H9 (cell line): ENCODE results near the gene RBMS3. TPM values are rescaled to one million over a fixed set of nuclear protein-coding genes. Genes with fewer than 3 reads are reported as not detected.
A peak's percentile ranks its signal among the peaks of the same experiment; 100 is the strongest.

Source experiments
- DNase-seq: peaks from one replicate; pipeline ENCODE4 v3.0.0-alpha.2; 2017
- H2AFZ ChIP-seq: one replicate; pipeline ENCODE4 v1.6.1; 2013; ENCODE audit warnings: mild to moderate bottlenecking, low read length, control low read depth, moderate library complexity
- H2AK5ac ChIP-seq: 2 replicates; pipeline ENCODE4 v1.6.1; 2013; ENCODE audit warnings: low read length, control low read depth, mixed read lengths; ENCODE audit not compliant: insufficient read length
- H2BK120ac ChIP-seq: one replicate; pipeline ENCODE4 v1.6.1; 2013; ENCODE audit warnings: low read depth, mild to moderate bottlenecking, low read length, control low read depth, inconsistent platforms; ENCODE audit not compliant: poor library complexity, severe bottlenecking
- H2BK12ac ChIP-seq: 2 replicates; pipeline ENCODE4 v1.6.1; 2013; ENCODE audit warnings: low read length, control low read depth, mixed read lengths, low read depth; ENCODE audit not compliant: insufficient read length
- H2BK15ac ChIP-seq: 2 replicates; pipeline ENCODE4 v1.6.1; 2013; ENCODE audit warnings: low read depth, low read length, control low read depth
- H2BK20ac ChIP-seq: one replicate; pipeline ENCODE4 v1.6.1; 2013; ENCODE audit warnings: low read depth, mild to moderate bottlenecking, low read length, control low read depth, inconsistent platforms; ENCODE audit not compliant: poor library complexity, severe bottlenecking
- H2BK5ac ChIP-seq: 2 replicates; pipeline ENCODE4 v1.6.1; 2013; ENCODE audit warnings: low read length, control low read depth, mixed read lengths; ENCODE audit not compliant: insufficient read length
- H3K14ac ChIP-seq: 2 replicates; pipeline ENCODE4 v1.6.1; 2013; ENCODE audit warnings: low read length, control low read depth; ENCODE audit not compliant: insufficient read depth
- H3K18ac ChIP-seq: 2 replicates; pipeline ENCODE4 v1.6.1; 2013; ENCODE audit warnings: low read depth, mild to moderate bottlenecking, mixed read lengths, low read length, control low read depth; ENCODE audit not compliant: insufficient read length
- H3K23ac ChIP-seq: 2 replicates; pipeline ENCODE4 v1.6.1; 2013; ENCODE audit warnings: low read length, control low read depth, mixed read lengths, low read depth; ENCODE audit not compliant: insufficient read length
- H3K23me2 ChIP-seq: 2 replicates; pipeline ENCODE4 v1.6.1; 2013; ENCODE audit warnings: low read depth, mild to moderate bottlenecking, mixed read lengths, low read length, control low read depth; ENCODE audit not compliant: insufficient read length, poor library complexity, severe bottlenecking
- H3K27ac ChIP-seq: 2 replicates; pipeline ENCODE4 v1.5.1; 2013; ENCODE audit warnings: low read length, control low read depth, mixed read lengths, low read depth; ENCODE audit not compliant: insufficient read length
- H3K27me3 ChIP-seq: 2 replicates; pipeline ENCODE4 v1.6.1; 2013; ENCODE audit warnings: low read length, control low read depth, inconsistent platforms; ENCODE audit not compliant: insufficient read depth
- H3K4ac ChIP-seq: 2 replicates; pipeline ENCODE4 v1.6.1; 2013; ENCODE audit warnings: low read depth, mild to moderate bottlenecking, control low read depth, inconsistent platforms, low read length, moderate library complexity
- H3K4me1 ChIP-seq: 2 replicates; pipeline ENCODE4 v1.6.1; 2013; ENCODE audit warnings: low read length, control low read depth, inconsistent platforms; ENCODE audit not compliant: insufficient read depth
- H3K4me2 ChIP-seq: 2 replicates; pipeline ENCODE4 v1.6.1; 2013; ENCODE audit warnings: low read length, control low read depth, mixed read lengths; ENCODE audit not compliant: insufficient read length, insufficient read depth
- H3K56ac ChIP-seq: 2 replicates; pipeline ENCODE4 v1.6.1; 2013; ENCODE audit warnings: low read depth, mild to moderate bottlenecking, mixed read lengths, low read length, control low read depth; ENCODE audit not compliant: insufficient read length
- H3K79me1 ChIP-seq: 2 replicates; pipeline ENCODE4 v1.6.1; 2013; ENCODE audit warnings: low read depth, mild to moderate bottlenecking, moderate library complexity, low read length, control low read depth, inconsistent platforms; ENCODE audit not compliant: insufficient read depth, poor library complexity, severe bottlenecking
- H3K79me2 ChIP-seq: 2 replicates; pipeline ENCODE4 v1.6.1; 2013; ENCODE audit warnings: low read length, control low read depth, inconsistent platforms; ENCODE audit not compliant: insufficient read depth
- H3K9ac ChIP-seq: 2 replicates; pipeline ENCODE4 v1.6.1; 2013; ENCODE audit warnings: low read length, control low read depth, mixed read lengths; ENCODE audit not compliant: insufficient read length; ENCODE audit errors: extremely low read depth
- H3K9me3 ChIP-seq: one replicate; pipeline ENCODE4 v1.6.1; 2013; ENCODE audit warnings: low read depth, low read length, inconsistent platforms; ENCODE audit not compliant: control insufficient read depth
- H3T11ph ChIP-seq: one replicate; pipeline ENCODE4 v1.6.1; 2013; ENCODE audit warnings: mild to moderate bottlenecking, low read length, control low read depth, inconsistent platforms
- H4K20me1 ChIP-seq: one replicate; pipeline ENCODE4 v1.6.1; 2013; ENCODE audit not compliant: control insufficient read depth, insufficient read length, insufficient read depth
- H4K5ac ChIP-seq: 2 replicates; pipeline ENCODE4 v1.6.1; 2013; ENCODE audit warnings: low read depth, mild to moderate bottlenecking, mixed read lengths, low read length, control low read depth; ENCODE audit not compliant: insufficient read length
- H4K8ac ChIP-seq: replicated peaks from 2 replicates; pipeline ENCODE4 v1.6.1; 2013; ENCODE audit warnings: low read length, control low read depth, mixed read lengths, low read depth; ENCODE audit not compliant: insufficient read length
- H4K91ac ChIP-seq: 2 replicates; pipeline ENCODE4 v1.6.1; 2013; ENCODE audit warnings: low read depth, mild to moderate bottlenecking, moderate library complexity, mixed read lengths, low read length, control low read depth; ENCODE audit not compliant: insufficient read length
- H3K27ac Mint-ChIP-seq, 3 experiments: 2 replicates in 2 of 3; 3 replicates in 1 of 3; pipeline ENCODE4 v1.8.0; 2020 to 2021; ENCODE audit warnings: mixed read lengths in 3 of 3, mild to moderate bottlenecking in 1 of 3, moderate library complexity in 1 of 3
- H3K27me3 Mint-ChIP-seq: 2 replicates; pipeline ENCODE4 v1.8.0; 2021; ENCODE audit warnings: low read depth, mild to moderate bottlenecking, moderate library complexity, mixed read lengths
- H3K36me3 Mint-ChIP-seq, 3 experiments: 2 replicates in 2 of 3; 3 replicates in 1 of 3; pipeline ENCODE4 v1.8.0; 2020 to 2021; ENCODE audit warnings: low read depth in 3 of 3, mixed read lengths in 3 of 3; ENCODE audit not compliant: insufficient read depth in 1 of 3
- H3K4me1 Mint-ChIP-seq, 2 experiments: 2 replicates each; pipeline ENCODE4 v1.8.0; 2020; ENCODE audit warnings: mixed read lengths in 2 of 2
- H3K4me3 Mint-ChIP-seq, 2 experiments: 2 replicates in 1 of 2; 3 replicates in 1 of 2; pipeline ENCODE4 v1.8.0; 2020 to 2021; ENCODE audit warnings: mild to moderate bottlenecking in 2 of 2, mixed read lengths in 2 of 2, moderate library complexity in 1 of 2
- H3K9me3 Mint-ChIP-seq, 2 experiments: 2 replicates in 1 of 2; 3 replicates in 1 of 2; pipeline ENCODE4 v1.8.0; 2020; ENCODE audit warnings: mild to moderate bottlenecking in 2 of 2, mixed read lengths in 2 of 2, moderate library complexity in 1 of 2
- WGBS: extraction: QIAGEN DNeasy Blood & Tissue Kit; methylation state at CpG from one replicate; pipeline ENCODE4 v1.1.7; 2013; ENCODE audit warnings: missing lambda C conversion rate, low lambda C conversion rate, mixed read lengths; ENCODE audit not compliant: insufficient read length; ENCODE audit errors: extremely low coverage; 5-methylcytosine and 5-hydroxymethylcytosine counted together
- total RNA-seq: library from RNA; stranded (reverse); gene quantifications from 2 replicates; pipeline ENCODE4 v1.2.1, GENCODE V29; 2021
- TF ChIP-seq, protein P1 (sequence below): fragments of 200-600 bp; sonication (generic); conservative IDR thresholded peaks from 3 replicates; pipeline ENCODE4 v1.8.0; 2021; ENCODE audit warnings: antibody characterized with exemption, mild to moderate bottlenecking

RBMS3 gene
- total RNA-seq, 1 experiment from 2014 or later: 8.1 TPM

DNA sequence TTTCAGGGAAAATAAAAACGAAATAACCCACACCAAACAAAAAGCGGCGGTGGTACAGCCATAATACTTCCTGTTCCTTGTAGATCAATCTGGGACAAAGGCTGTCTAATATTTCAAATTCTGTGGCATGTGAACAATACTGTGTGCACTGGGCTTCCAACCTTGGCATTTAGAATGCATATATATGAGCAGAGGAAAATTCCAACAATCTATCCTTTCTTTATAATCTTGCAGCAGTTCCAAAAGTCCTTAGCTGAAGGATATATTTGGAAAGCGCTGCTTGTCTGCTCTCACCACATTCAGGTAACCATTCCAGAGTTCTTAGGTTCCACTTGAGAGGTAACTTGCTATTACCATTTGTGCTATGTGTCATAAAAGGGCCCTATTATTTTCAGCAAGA, 231.8 kb downstream of the RBMS3 start:
- H3K4me1 Mint-ChIP-seq: peaks cover 15 to 27% of the 10 kb centered on the region in 2 experiments
- Histone ChIP-seq H3K23me2 (no peaks in the 10 kb centered on the region), H3K79me1 (no peaks in the 10 kb centered on the region), H2AK5ac (no peak overlapping the region), H4K20me1 (no peaks in the 10 kb centered on the region), H3K27ac (no peak overlapping the region), H3K4me1 (peaks cover 9% of the 10 kb centered on the region; the same call in 1 of the 2 replicates), H2BK20ac (no peak overlapping the region), H3K4me2 (no peak overlapping the region), H3K27me3 (no peaks in the 10 kb centered on the region), H3K23ac (no peak overlapping the region), H2BK15ac (no peak overlapping the region), H2BK12ac (no peak overlapping the region), H3K56ac (no peak overlapping the region), H3K9me3 (no peaks in the 10 kb centered on the region), H3K9ac (no peak overlapping the region), H2BK5ac (no peak overlapping the region), H4K91ac (no peak overlapping the region), H3K18ac (no peak overlapping the region), H2AFZ (no peak overlapping the region), H3T11ph (no peak overlapping the region), H4K8ac (no peak overlapping the region), H3K14ac (no peak overlapping the region), H3K79me2 (no peaks in the 10 kb centered on the region), H4K5ac (no peak overlapping the region), H2BK120ac (no peak overlapping the region), H3K4ac (no peak overlapping the region)
- peaks cover 0 to 2% (median 0%) of the 10 kb centered on the region in 3 experiments; a peak in 2 of 7 replicates for H3K36me3 Mint-ChIP-seq
- no peaks in the 10 kb centered on the region for H3K27me3 Mint-ChIP-seq
- no CpG with 5 or more reads among the region's 4 CpGs for WGBS
- H3K9me3 Mint-ChIP-seq: no peaks in the 10 kb centered on the region
- no peak for DNase-seq
- TF ChIP-seq, protein P1, sequence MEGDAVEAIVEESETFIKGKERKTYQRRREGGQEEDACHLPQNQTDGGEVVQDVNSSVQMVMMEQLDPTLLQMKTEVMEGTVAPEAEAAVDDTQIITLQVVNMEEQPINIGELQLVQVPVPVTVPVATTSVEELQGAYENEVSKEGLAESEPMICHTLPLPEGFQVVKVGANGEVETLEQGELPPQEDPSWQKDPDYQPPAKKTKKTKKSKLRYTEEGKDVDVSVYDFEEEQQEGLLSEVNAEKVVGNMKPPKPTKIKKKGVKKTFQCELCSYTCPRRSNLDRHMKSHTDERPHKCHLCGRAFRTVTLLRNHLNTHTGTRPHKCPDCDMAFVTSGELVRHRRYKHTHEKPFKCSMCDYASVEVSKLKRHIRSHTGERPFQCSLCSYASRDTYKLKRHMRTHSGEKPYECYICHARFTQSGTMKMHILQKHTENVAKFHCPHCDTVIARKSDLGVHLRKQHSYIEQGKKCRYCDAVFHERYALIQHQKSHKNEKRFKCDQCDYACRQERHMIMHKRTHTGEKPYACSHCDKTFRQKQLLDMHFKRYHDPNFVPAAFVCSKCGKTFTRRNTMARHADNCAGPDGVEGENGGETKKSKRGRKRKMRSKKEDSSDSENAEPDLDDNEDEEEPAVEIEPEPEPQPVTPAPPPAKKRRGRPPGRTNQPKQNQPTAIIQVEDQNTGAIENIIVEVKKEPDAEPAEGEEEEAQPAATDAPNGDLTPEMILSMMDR: no peak
- H3K4me3 Mint-ChIP-seq: no peak overlapping the region
- peak overlapping the region in 2 of 3 experiments; percentile 36 to 45; a peak in 2 of 7 replicates for H3K27ac Mint-ChIP-seq
